ENCODE data around the gene MYOZ1.

DNA sequence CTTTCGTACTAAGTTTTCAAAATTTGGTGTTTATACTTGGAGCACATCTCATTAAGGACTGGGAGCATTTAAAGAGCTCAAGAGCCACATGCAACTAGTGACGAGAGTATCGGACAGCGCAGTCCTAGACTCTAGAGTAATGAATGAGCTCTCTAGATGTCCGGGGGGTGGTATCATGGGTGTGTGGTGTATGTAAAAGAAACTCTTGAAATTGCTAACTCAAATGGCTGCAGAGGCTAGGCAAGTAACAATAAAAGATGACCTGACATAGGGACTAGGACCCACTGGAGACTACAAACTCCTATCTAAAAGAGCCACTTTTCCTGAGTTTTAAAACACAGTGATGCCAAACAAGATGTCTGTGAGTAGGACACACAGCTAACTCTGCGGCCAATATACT, 14.0 kb downstream of the MYOZ1 start:
- no peak for TF ChIP-seq POLR2AphosphoS5 (IDR thresholded peaks at IDR 0.05)
- TF ChIP-seq, protein P1, sequence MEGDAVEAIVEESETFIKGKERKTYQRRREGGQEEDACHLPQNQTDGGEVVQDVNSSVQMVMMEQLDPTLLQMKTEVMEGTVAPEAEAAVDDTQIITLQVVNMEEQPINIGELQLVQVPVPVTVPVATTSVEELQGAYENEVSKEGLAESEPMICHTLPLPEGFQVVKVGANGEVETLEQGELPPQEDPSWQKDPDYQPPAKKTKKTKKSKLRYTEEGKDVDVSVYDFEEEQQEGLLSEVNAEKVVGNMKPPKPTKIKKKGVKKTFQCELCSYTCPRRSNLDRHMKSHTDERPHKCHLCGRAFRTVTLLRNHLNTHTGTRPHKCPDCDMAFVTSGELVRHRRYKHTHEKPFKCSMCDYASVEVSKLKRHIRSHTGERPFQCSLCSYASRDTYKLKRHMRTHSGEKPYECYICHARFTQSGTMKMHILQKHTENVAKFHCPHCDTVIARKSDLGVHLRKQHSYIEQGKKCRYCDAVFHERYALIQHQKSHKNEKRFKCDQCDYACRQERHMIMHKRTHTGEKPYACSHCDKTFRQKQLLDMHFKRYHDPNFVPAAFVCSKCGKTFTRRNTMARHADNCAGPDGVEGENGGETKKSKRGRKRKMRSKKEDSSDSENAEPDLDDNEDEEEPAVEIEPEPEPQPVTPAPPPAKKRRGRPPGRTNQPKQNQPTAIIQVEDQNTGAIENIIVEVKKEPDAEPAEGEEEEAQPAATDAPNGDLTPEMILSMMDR (IDR thresholded peaks at IDR 0.05): no peak
